Measurements from ENCODE around the gene SAT2. TPM values are rescaled to one million over a fixed set of nuclear protein-coding genes. Genes with fewer than 3 reads are reported as not detected.
A peak's percentile ranks its signal among the peaks of the same experiment; 100 is the strongest.

SAT2 gene
- 34.6 and 56.6 TPM in 2 replicates for total RNA-seq (ENCODE audit: low replicate concordance)

- Histone ChIP-seq H4K20me1 (ENCODE audit: low read depth) (no peaks in the 10 kb centered on the region), H3K4me1 (peaks cover 4% of the 10 kb centered on the region), H3K36me3 (no peaks in the 10 kb centered on the region), H3K79me2 (ENCODE audit: low read depth) (no peaks in the 10 kb centered on the region), H2AFZ (replicated peaks) (peak within 1 kb of the TSS; percentile 86), H3K9me3 (ENCODE audit: low read depth) (no peaks in the 10 kb centered on the region), H3F3A (ENCODE audit: low read depth) (peaks cover 13% of the 10 kb centered on the region), H3K9ac (peak within 1 kb of the TSS; percentile 88), H3K4me2 (peak within 1 kb of the TSS; percentile 86), H3K27ac (peak within 1 kb of the TSS; percentile 86), H3K27me3 (no peaks in the 10 kb centered on the region), H3K4me3 (peak within 1 kb of the TSS; percentile 92)
- TF ChIP-seq EZH2 (IDR thresholded peaks at IDR 0.05) (peak; percentile 28), CTCF (IDR thresholded peaks at IDR 0.05) (no peak), EZH2phosphoT487 (IDR thresholded peaks at IDR 0.05) (no peak)
- peaks cover 2% of the 10 kb centered on the region for H3K9me3 Mint-ChIP-seq
- DNase-seq (ENCODE audit: low spot score) = peak; percentile 94
- peaks cover 12% of the 10 kb centered on the region for H3K27me3 Mint-ChIP-seq (ENCODE audit: insufficient read depth, low read depth)
- peak within 1 kb of the TSS; percentile 96 for H3K27ac Mint-ChIP-seq
- H3K4me1 Mint-ChIP-seq = peaks cover 24% of the 10 kb centered on the region
- H3K36me3 Mint-ChIP-seq = peaks cover 6% of the 10 kb centered on the region
- peak within 1 kb of the TSS; percentile 95 for H3K4me3 Mint-ChIP-seq
These were observed at the start of gene SAT2 for GRCh38 chr17:7627250-7628121. Gene SAT2 (minus strand): TSS chr17:7627821. CDS start chr17:7627635, 186 bp downstream.

GRCh38 chr17:7676533-7676932, 48.9 kb upstream of the SAT2 start:
- Histone ChIP-seq H3K4me1 (peaks cover 16% of the 10 kb centered on the region), H3K9me3 (ENCODE audit: low read depth) (peaks cover 4% of the 10 kb centered on the region), H3K4me2 (peak overlapping the region; percentile 54), H3K27ac (no peak overlapping the region), H2AFZ (replicated peaks) (no peak overlapping the region), H3K27me3 (no peaks in the 10 kb centered on the region), H3F3A (ENCODE audit: low read depth) (no peaks in the 10 kb centered on the region), H3K36me3 (peaks cover 11% of the 10 kb centered on the region), H3K4me3 (no peak overlapping the region), H3K79me2 (ENCODE audit: low read depth) (peaks cover 48% of the 10 kb centered on the region), H4K20me1 (ENCODE audit: low read depth) (peaks cover 19% of the 10 kb centered on the region), H3K9ac (no peak overlapping the region)
- Mint-ChIP-seq H3K27me3 (ENCODE audit: insufficient read depth, low read depth) (peaks cover 5% of the 10 kb centered on the region), H3K36me3 (peaks cover 38% of the 10 kb centered on the region), H3K4me1 (peaks cover 9% of the 10 kb centered on the region), H3K4me3 (no peak overlapping the region), H3K9me3 (peaks cover 8% of the 10 kb centered on the region), H3K27ac (no peak overlapping the region)
- TF ChIP-seq EZH2 (IDR thresholded peaks at IDR 0.05) = no peak
- TF ChIP-seq CTCF (IDR thresholded peaks at IDR 0.05) = no peak
- TF ChIP-seq EZH2phosphoT487 (IDR thresholded peaks at IDR 0.05) = no peak
- no peak for DNase-seq (ENCODE audit: low spot score)

GRCh38 chr17:7674934-7675333, 47.3 kb upstream of the SAT2 start:
- H3K4me3 Mint-ChIP-seq = no peak overlapping the region
- H3F3A ChIP-seq (ENCODE audit: low read depth) = no peaks in the 10 kb centered on the region
- peaks cover 8% of the 10 kb centered on the region for H3K9me3 Mint-ChIP-seq
- TF ChIP-seq EZH2phosphoT487 (IDR thresholded peaks at IDR 0.05) (no peak), CTCF (IDR thresholded peaks at IDR 0.05) (no peak), EZH2 (IDR thresholded peaks at IDR 0.05) (no peak)
- H3K4me1 Mint-ChIP-seq = peaks cover 9% of the 10 kb centered on the region
- H3K4me3 ChIP-seq = no peak overlapping the region
- no peak overlapping the region for H2AFZ ChIP-seq (replicated peaks)
- H4K20me1 ChIP-seq (ENCODE audit: low read depth) = peaks cover 19% of the 10 kb centered on the region
- no peak overlapping the region for H3K9ac ChIP-seq
- peaks cover 5% of the 10 kb centered on the region for H3K27me3 Mint-ChIP-seq (ENCODE audit: insufficient read depth, low read depth)
- DNase-seq (ENCODE audit: low spot score) = no peak
- H3K9me3 ChIP-seq (ENCODE audit: low read depth) = peaks cover 4% of the 10 kb centered on the region
- H3K36me3 Mint-ChIP-seq = peaks cover 45% of the 10 kb centered on the region
- no peak overlapping the region for H3K4me2 ChIP-seq
- H3K27me3 ChIP-seq = no peaks in the 10 kb centered on the region
- H3K4me1 ChIP-seq = peaks cover 16% of the 10 kb centered on the region
- H3K27ac Mint-ChIP-seq = no peak overlapping the region
- peaks cover 11% of the 10 kb centered on the region for H3K36me3 ChIP-seq
- H3K27ac ChIP-seq = no peak overlapping the region
- peaks cover 32% of the 10 kb centered on the region for H3K79me2 ChIP-seq (ENCODE audit: low read depth)

Data from neural progenitor cell (in vitro differentiated cells).